Muscle layer of colon (tissue), 2 donors: ENCODE measurements around the gene CTTNBP2NL.
A peak's percentile ranks its signal among the peaks of the same experiment; 100 is the strongest.
"Not testable (repeated sequence)": the region's sequence is repeated elsewhere in the genome, so short reads cannot be mapped to it uniquely, and the experiment has no call there.

Experiments
- H3K27ac ChIP-seq: one replicate; pipeline ENCODE4 v1.7.0; 2013; ENCODE audit warnings: low read depth, mild to moderate bottlenecking, low read length, moderate library complexity
- H3K27me3 ChIP-seq, 2 donors: one replicate each; pipeline ENCODE4 v1.7.0; 2013; ENCODE audit warnings: low read length in 2 of 2, mild to moderate bottlenecking in 2 of 2; ENCODE audit not compliant: insufficient read depth in 2 of 2, control insufficient read depth in 1 of 2
- H3K36me3 ChIP-seq: one replicate; pipeline ENCODE4 v1.7.0; 2013; ENCODE audit warnings: mild to moderate bottlenecking, low read length; ENCODE audit not compliant: insufficient read depth
- H3K4me1 ChIP-seq: one replicate; pipeline ENCODE4 v1.7.0; 2013; ENCODE audit warnings: mild to moderate bottlenecking, low read length; ENCODE audit not compliant: insufficient read depth
- H3K4me3 ChIP-seq, 2 donors: one replicate each; pipeline ENCODE4 v1.7.0; 2013; ENCODE audit warnings: low read length in 2 of 2, low read depth in 1 of 2, mild to moderate bottlenecking in 1 of 2, moderate library complexity in 1 of 2
- H3K9ac ChIP-seq: one replicate; pipeline ENCODE4 v1.7.0; 2013; ENCODE audit warnings: low read length
- H3K9me3 ChIP-seq: one replicate; pipeline ENCODE4 v1.7.0; 2013; ENCODE audit warnings: mild to moderate bottlenecking, low read length
- donor health status: abdominal sarcoma.
- donor health status: Adenocarcinoma of cecum.

The CTTNBP2NL gene

DNA sequence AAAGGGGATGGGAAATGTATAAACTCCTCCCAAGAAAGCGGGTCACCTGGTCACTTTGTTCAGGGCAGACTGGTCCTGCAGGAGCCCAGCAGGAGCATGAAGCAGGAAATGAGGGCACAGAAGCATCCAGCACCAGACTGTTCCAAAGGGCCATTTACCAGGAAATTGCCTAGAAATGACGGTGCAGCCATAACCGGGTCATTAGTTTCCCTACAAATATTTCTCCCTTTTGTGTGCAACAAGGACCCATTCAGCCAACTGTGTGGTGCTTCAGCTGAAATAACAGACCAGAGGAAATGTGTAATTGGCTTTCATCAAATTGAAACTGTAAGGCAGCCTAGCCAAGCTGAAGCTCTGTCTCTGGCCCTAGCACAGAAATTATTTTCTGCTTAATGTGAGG, 7.6 kb upstream of the CTTNBP2NL start:
- H3K4me3 ChIP-seq, result no peak overlapping the region
- no peaks in the 10 kb centered on the region for H3K9me3 ChIP-seq
- no peak overlapping the region for H3K9ac ChIP-seq
- no peak overlapping the region for H3K27ac ChIP-seq
- H3K4me1 ChIP-seq, result peaks cover 8% of the 10 kb centered on the region
- H3K36me3 ChIP-seq, result no peaks in the 10 kb centered on the region
- H3K27me3 ChIP-seq, result no peaks in the 10 kb centered on the region

DNA sequence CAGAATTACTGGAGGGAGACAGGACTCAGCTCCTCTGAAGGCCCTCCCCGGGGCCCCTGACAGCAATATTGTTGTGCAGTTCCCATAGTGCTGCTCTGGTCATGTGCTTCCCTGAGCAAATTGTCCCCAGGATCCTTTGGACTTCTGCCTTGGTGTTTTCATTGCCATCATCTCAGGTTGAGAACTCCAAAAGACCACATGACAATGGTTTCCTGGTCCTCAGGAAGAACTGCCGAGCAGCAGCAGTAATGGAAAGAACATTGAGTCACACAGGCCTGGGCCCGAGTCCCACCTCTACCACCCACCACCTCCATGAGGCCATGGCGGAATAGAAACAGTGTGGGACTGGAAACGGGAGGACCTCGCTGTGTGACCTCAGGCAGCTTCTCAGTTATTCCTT, 6.3 kb upstream of the CTTNBP2NL start:
- Histone ChIP-seq H3K4me1 (peaks cover 16% of the 10 kb centered on the region), H3K27ac (no peak overlapping the region), H3K4me3 (no peak overlapping the region)

DNA sequence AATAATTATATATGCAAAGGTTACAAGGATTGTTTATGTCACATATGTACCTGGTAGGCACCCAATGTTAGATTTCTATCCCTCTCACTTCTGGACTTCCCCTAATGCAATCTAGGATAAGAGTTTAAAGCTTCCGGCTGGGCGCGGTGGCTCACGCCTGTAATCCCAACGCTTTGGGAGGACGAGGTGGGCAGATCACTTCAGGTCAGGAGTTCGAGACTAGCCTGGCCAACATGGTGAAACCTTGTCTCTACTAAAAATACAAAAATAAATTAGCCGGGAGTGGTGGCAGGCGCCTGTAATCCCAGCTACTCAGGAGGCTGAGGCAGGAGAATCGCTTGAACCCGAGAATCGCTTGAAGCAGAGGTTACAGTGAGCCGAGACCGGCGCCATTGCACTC, 5.7 kb upstream of the CTTNBP2NL start:
- H3K27me3 ChIP-seq, H3K36me3 ChIP-seq, H3K9me3 ChIP-seq: not testable (repeated sequence)
- Histone ChIP-seq H3K4me3 (peak overlapping the region; percentile 76 to 83), H3K27ac (peak overlapping the region; percentile 47), H3K4me1 (peaks cover 21% of the 10 kb centered on the region), H3K9ac (peak overlapping the region; percentile 61)

More for the DNA sequence above, 6.3 kb upstream of the CTTNBP2NL start:
- Histone ChIP-seq H3K9me3 (no peaks in the 10 kb centered on the region), H3K9ac (peak overlapping the region; percentile 61), H3K36me3 (no peaks in the 10 kb centered on the region), H3K27me3 (no peaks in the 10 kb centered on the region)

DNA sequence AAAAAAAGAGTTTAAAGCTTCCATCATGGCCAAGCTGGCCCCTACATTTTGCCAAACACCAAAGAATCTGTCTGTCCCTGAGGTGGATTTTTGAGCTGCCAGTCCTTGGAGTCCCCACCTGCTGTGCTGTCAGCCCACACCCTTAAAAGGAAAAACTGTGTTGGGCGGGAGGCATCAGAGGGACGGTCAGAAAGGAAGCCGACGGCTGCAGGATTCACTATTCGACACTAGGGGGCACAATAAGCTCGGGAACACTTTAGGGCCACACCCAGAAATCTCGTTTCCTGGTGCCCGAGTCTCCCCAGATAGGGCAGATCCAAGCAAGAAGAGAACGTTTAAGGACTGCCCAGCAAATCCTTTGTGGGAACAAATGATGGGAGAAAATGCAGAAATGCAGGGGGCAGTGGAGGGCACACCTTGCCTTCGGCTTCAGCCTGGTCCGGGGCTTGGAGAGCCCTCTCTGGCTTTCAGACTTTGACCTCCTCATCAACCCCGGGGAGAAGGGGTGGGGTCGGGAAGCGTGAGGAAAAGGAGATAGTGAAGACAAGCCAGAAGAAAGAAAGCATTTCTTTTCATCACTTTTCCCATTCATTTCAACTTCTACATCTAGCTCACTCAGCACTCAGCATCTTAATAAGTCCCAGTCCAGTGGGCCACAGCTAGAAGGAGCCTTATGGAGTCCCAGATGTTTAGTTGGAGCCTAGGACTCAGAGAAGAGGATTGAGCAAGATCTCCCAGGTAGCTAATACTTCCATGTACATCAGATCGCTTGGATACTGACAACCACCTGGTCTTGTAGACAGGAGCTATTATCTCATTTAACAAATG, 5.0 kb upstream of the CTTNBP2NL start:
- Histone ChIP-seq H3K27me3 (no peaks in the 10 kb centered on the region), H3K9me3 (no peaks in the 10 kb centered on the region), H3K36me3 (no peaks in the 10 kb centered on the region), H3K4me1 (peaks cover 24% of the 10 kb centered on the region), H3K4me3 (peak overlapping the region; percentile 76 to 83), H3K9ac (peak overlapping the region; percentile 74), H3K27ac (peak overlapping the region; percentile 88)

DNA sequence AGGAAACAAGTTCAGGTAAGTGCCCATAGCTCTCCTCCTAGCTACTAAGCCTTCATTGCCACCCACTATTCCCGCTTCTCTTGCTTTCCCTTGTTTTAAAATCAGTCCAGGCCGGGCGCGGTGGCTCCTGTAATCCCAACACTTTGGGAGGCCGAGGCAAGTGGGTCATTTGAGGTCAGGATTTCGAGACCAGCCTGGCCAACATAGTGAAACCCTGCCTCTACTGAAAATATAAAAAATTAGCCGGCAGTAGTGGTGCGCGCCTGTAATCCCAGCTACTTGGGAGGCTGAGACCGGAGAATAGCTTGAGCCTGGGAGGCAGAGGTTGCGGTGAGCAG, 4.4 kb upstream of the CTTNBP2NL start:
- Histone ChIP-seq H3K9ac (peak overlapping the region; percentile 74), H3K27ac (peak overlapping the region; percentile 88), H3K27me3 (no peaks in the 10 kb centered on the region), H3K9me3 (no peaks in the 10 kb centered on the region), H3K4me1 (peaks cover 24% of the 10 kb centered on the region), H3K4me3 (peak overlapping the region; percentile 76 to 83), H3K36me3 (no peaks in the 10 kb centered on the region)

DNA sequence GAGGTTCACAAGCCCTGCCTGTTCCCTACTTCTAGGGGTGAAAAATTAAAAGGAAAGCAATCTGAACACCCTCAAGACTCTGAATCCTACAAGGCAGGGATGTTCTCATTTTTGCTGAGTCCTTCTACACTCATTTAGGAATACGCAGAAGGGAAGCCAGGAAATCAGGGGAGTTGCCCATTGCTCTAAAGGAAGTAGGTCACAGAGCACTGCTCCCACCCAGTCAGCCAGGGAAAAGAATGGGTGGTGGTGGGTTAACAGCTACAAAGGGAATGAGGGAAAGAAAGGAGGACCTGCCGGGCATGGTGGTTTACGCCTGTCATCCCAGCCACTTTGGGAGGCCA, 2.4 kb upstream of the CTTNBP2NL start:
- no peak overlapping the region for H3K9ac ChIP-seq

DNA sequence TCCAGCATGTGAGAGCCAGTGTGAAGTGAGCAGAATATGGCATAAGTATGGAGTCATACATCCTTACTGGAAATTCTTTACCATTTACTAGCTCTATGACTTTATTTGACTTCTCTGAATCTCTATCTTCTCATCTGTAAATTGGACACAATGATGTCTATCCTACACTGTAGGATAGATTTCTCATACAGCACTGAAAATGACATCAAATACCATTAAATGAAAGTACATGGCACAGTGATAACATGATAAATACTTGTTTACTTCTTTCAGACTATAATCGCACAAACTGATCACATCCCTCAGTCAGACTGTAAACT, 1.3 kb upstream of the CTTNBP2NL start:
- Histone ChIP-seq H3K27ac (peak overlapping the region; percentile 50), H3K4me3 (peak overlapping the region in 1 of 2 donors; percentile 25), H3K9ac (no peak overlapping the region), H3K9me3 (no peaks in the 10 kb centered on the region), H3K4me1 (peaks cover 38% of the 10 kb centered on the region), H3K36me3 (no peaks in the 10 kb centered on the region), H3K27me3 (no peaks in the 10 kb centered on the region)

More for the DNA sequence above, 2.4 kb upstream of the CTTNBP2NL start:
- no peaks in the 10 kb centered on the region for H3K9me3 ChIP-seq
- H3K36me3 ChIP-seq, result no peaks in the 10 kb centered on the region
- peaks cover 38% of the 10 kb centered on the region for H3K4me1 ChIP-seq
- H3K27ac ChIP-seq, result peak overlapping the region; percentile 76
- no peak overlapping the region for H3K4me3 ChIP-seq
- no peaks in the 10 kb centered on the region for H3K27me3 ChIP-seq

DNA sequence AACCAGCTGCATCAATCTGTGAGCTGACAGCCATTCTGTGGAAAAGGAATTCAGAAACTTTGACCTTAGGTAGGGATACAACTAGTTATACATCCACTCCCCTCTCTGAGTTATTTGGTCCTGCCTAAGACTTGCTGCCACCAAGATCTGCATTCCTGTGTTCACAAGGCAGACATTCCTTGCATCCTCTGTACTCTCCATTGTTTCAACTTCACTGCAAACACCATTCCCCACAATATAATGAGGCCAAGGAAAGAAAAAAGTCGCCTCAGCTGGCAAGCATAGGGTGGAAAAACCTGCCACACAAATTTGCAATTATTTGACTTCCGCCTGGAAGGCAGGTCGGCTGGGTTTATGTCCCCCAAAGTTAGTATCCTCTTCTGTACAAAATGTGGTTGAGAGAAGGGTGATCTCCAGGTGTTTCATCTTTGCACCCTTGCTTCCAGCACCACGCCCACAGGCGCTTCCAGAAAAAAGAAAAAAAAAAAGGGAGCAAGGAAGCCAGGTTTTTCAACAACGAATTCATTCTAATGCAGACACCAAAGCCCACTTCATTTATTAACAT, 676 bp upstream of the CTTNBP2NL start:
- Histone ChIP-seq H3K9me3 (no peaks in the 10 kb centered on the region), H3K27me3 (no peaks in the 10 kb centered on the region), H3K9ac (peak overlapping the region; percentile 60), H3K4me1 (peaks cover 38% of the 10 kb centered on the region), H3K4me3 (peak overlapping the region; percentile 75 to 92), H3K36me3 (no peaks in the 10 kb centered on the region), H3K27ac (peak overlapping the region; percentile 97)

DNA sequence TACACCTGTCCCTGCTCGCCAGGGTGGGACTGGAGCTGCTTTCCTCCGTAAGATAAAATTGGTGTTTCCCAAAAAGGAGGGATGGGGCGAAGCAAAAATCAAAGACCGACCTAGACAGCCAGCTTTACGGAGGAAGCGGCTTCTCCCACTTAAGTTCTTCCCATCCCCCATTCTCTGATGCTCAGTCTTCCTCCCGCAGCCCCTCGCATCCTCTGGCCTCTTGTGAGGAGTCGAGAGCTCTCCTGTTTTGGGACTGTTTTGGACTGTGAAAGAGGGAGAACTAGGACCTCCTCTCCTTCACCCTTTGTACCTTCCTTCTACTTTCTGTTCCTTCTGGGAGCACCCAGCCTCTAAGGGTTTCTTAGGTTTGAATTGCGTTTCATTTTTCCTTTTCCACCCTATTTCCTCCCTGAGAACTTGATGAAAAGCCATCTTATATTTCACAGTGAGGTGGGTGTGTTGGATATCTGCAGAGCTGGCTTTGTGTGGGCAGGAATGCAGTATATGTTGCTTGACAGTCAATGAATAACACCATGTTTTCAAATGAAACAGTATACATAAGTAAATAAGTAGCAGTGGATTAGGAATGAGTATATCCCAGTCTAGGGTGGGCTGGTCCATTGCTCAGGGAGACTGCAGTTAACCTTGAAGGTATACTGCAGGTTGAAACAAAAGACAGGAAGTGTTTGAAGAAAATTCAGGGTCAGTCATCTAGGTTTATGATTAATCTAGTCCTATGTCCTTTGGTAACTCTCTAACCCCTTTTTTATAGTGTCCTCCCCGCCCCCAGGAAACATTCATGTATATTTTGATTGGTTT, 848 bp downstream of the CTTNBP2NL start:
- peak overlapping the region; percentile 82 for H3K9ac ChIP-seq
- peaks cover 38% of the 10 kb centered on the region for H3K4me1 ChIP-seq
- H3K9me3 ChIP-seq, result no peaks in the 10 kb centered on the region
- H3K27ac ChIP-seq, result peak overlapping the region; percentile 97
- no peaks in the 10 kb centered on the region for H3K27me3 ChIP-seq
- H3K36me3 ChIP-seq, result no peaks in the 10 kb centered on the region
- peak overlapping the region; percentile 75 to 92 for H3K4me3 ChIP-seq

DNA sequence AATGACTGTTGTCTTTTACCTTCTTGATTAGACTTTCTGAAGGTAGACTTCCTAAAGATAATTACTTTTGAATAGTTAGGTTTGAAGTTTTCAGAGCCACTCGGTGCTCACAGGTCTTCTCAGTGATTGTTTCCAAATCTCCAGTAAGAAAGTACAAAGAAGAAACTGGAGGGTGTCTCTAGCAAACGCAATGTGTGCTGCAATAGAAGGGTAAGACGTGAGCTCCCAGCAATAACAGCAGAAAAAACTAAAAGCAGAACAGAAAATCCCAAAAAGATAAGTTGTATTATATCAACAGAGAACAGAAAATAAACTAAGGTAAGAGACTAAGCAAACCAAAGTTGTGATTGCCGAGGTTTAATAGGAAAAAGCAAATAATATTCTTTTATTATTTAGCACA, 1.8 kb downstream of the CTTNBP2NL start:
- Histone ChIP-seq H3K27ac (no peak overlapping the region), H3K4me1 (peaks cover 30% of the 10 kb centered on the region), H3K36me3 (no peaks in the 10 kb centered on the region), H3K9me3 (no peaks in the 10 kb centered on the region), H3K9ac (no peak overlapping the region), H3K4me3 (no peak overlapping the region), H3K27me3 (no peaks in the 10 kb centered on the region)

DNA sequence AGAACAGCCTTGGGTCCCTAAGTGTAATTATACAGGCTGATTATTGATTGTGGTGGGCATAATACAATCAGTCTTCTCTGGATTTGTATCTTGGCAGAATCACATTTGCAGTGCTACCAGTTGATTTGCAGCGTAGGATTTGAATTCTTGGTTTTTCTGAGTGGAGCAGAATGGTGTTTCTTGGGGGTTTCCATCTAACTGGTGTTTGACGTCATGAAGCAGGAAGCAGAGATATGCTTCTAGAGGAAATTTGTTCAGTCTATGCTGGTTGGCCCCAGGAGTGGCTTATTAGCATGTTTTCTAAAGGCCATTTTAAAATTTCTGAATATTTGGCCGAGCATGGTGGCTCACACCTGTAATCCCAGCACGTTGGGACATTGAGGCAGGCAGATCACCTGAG, 3.4 kb downstream of the CTTNBP2NL start:
- H3K36me3 ChIP-seq, result no peaks in the 10 kb centered on the region
- no peaks in the 10 kb centered on the region for H3K9me3 ChIP-seq
- H3K4me1 ChIP-seq, result peaks cover 33% of the 10 kb centered on the region
- no peak overlapping the region for H3K27ac ChIP-seq
- no peak overlapping the region for H3K4me3 ChIP-seq
- H3K9ac ChIP-seq, result no peak overlapping the region
- no peaks in the 10 kb centered on the region for H3K27me3 ChIP-seq
